ENCODE data around the gene YIF1B. TPM values are rescaled to one million over a fixed set of nuclear protein-coding genes. Genes with fewer than 3 reads are reported as not detected.

Gene YIF1B
- total RNA-seq, 4 donors from 2014 or later, result 10.8 to 26.5 (median 21.5) TPM

- no peak for DNase-seq (ENCODE audit: extremely low spot score)
- 92% methylated on average over 9 of the region's 9 CpGs for WGBS
- Histone ChIP-seq H3K27me3 (no peaks in the 10 kb centered on the region), H3K4me1 (peaks cover 5 to 21% (median 14%) of the 10 kb centered on the region in 4 donors), H3K4me3 (no peak overlapping the region), H3K27ac (replicated peaks in 1 of 4) (no peak overlapping the region), H3K36me3 (peaks cover 0 to 8% (median under 1%) of the 10 kb centered on the region in 4 donors), H3K9me3 (no peaks in the 10 kb centered on the region)
- TF ChIP-seq EP300 (IDR thresholded peaks at IDR 0.05) (no peak), CTCF (IDR thresholded peaks at IDR 0.05) (no peak), POLR2A (IDR thresholded peaks at IDR 0.05; ENCODE audit: low read depth) (no peak), POLR2AphosphoS5 (IDR thresholded peaks at IDR 0.05) (no peak)
- intact Hi-C loops (cut with DNase I), result loop anchor here (10.0 kb wide), 1 partner anchor 428 kb away; the partner anchor contains the start of genes SIPA1L3 and WDR87
These were observed 17.5 kb upstream of the YIF1B start for GRCh38 chr19:38333245-38333644.

- whole genome bisulfite sequencing, result 61% methylated on average over 1 of the region's 1 CpG
- peaks cover 0 to 7% (median 5%) of the 10 kb centered on the region in 4 donors for H3K4me1 ChIP-seq
- no peak for DNase-seq (ENCODE audit: extremely low spot score)
- intact Hi-C loops (cut with DNase I), result loop anchor here (10.0 kb wide), 1 partner anchor 427 kb away; the partner anchor contains the start of genes SIPA1L3 and WDR87
- no peak overlapping the region for H3K27ac ChIP-seq (replicated peaks in 1 of 4)
- H3K27me3 ChIP-seq, result no peaks in the 10 kb centered on the region
- peaks cover 0 to 15% (median 13%) of the 10 kb centered on the region in 4 donors for H3K36me3 ChIP-seq
- no peak overlapping the region for H3K4me3 ChIP-seq
- TF ChIP-seq CTCF (IDR thresholded peaks at IDR 0.05), result no peak
- no peak for TF ChIP-seq EP300 (IDR thresholded peaks at IDR 0.05)
- no peak for TF ChIP-seq POLR2A (IDR thresholded peaks at IDR 0.05; ENCODE audit: low read depth)
- no peak for TF ChIP-seq POLR2AphosphoS5 (IDR thresholded peaks at IDR 0.05)
- no peaks in the 10 kb centered on the region for H3K9me3 ChIP-seq
These were observed 16.0 kb upstream of the YIF1B start for GRCh38 chr19:38331728-38332127.

- WGBS, result 97% methylated on average over 7 of the region's 7 CpGs
- Histone ChIP-seq H3K4me3 (no peak overlapping the region), H3K27ac (replicated peaks in 1 of 4) (no peak overlapping the region), H3K9me3 (no peaks in the 10 kb centered on the region), H3K27me3 (no peaks in the 10 kb centered on the region), H3K36me3 (peaks cover 0 to 34% (median 22%) of the 10 kb centered on the region in 4 donors), H3K4me1 (no peaks in the 10 kb centered on the region)
- intact Hi-C loops (cut with DNase I), result loop anchor here (10.0 kb wide), 1 partner anchor 425 kb away; the partner anchor contains the start of genes SIPA1L3 and WDR87
- DNase-seq (ENCODE audit: extremely low spot score), result no peak
- no peak for TF ChIP-seq POLR2AphosphoS5 (IDR thresholded peaks at IDR 0.05)
- TF ChIP-seq CTCF (IDR thresholded peaks at IDR 0.05), result no peak
- no peak for TF ChIP-seq EP300 (IDR thresholded peaks at IDR 0.05)
- TF ChIP-seq POLR2A (IDR thresholded peaks at IDR 0.05; ENCODE audit: low read depth), result no peak
These were observed 13.9 kb upstream of the YIF1B start for GRCh38 chr19:38329651-38330050.

GRCh38 chr19:38326591-38326990 is 10.8 kb upstream of the YIF1B start:
- Histone ChIP-seq H3K4me3 (no peak overlapping the region), H3K27me3 (no peaks in the 10 kb centered on the region), H3K9me3 (no peaks in the 10 kb centered on the region), H3K36me3 (peaks cover 0 to 39% (median 25%) of the 10 kb centered on the region in 4 donors), H3K27ac (replicated peaks in 1 of 4) (no peak overlapping the region), H3K4me1 (peaks cover under 1 to 11% (median 8%) of the 10 kb centered on the region in 4 donors)
- TF ChIP-seq CTCF (IDR thresholded peaks at IDR 0.05) (no peak), POLR2A (IDR thresholded peaks at IDR 0.05; ENCODE audit: low read depth) (no peak), EP300 (IDR thresholded peaks at IDR 0.05) (no peak), POLR2AphosphoS5 (IDR thresholded peaks at IDR 0.05) (no peak)
- 97% methylated on average over 16 of the region's 22 CpGs for WGBS
- DNase-seq (ENCODE audit: extremely low spot score), result no peak
- intact Hi-C loops (cut with DNase I), result no loop called here

GRCh38 chr19:38324431-38324830 is 8.7 kb upstream of the YIF1B start:
- Histone ChIP-seq H3K4me1 (peaks cover 20 to 33% (median 29%) of the 10 kb centered on the region in 4 donors), H3K27ac (replicated peaks in 1 of 4) (no peak overlapping the region), H3K27me3 (no peaks in the 10 kb centered on the region), H3K9me3 (no peaks in the 10 kb centered on the region), H3K4me3 (no peak overlapping the region), H3K36me3 (peaks cover 0 to 39% (median 25%) of the 10 kb centered on the region in 4 donors)
- TF ChIP-seq EP300 (IDR thresholded peaks at IDR 0.05) (no peak), POLR2A (IDR thresholded peaks at IDR 0.05; ENCODE audit: low read depth) (no peak), POLR2AphosphoS5 (IDR thresholded peaks at IDR 0.05) (no peak), CTCF (IDR thresholded peaks at IDR 0.05) (no peak)
- 97% methylated on average over 4 of the region's 4 CpGs for WGBS
- intact Hi-C loops (cut with DNase I), result no loop called here
- DNase-seq (ENCODE audit: extremely low spot score), result no peak
